Right forelimb (tissue), 1 donor: ENCODE data around the gene TGM6.

ENCODE experiments used
- DNase-seq: peaks from one replicate; pipeline ENCODE4 v3.0.0-alpha.2; 2018

Gene TGM6

DNA sequence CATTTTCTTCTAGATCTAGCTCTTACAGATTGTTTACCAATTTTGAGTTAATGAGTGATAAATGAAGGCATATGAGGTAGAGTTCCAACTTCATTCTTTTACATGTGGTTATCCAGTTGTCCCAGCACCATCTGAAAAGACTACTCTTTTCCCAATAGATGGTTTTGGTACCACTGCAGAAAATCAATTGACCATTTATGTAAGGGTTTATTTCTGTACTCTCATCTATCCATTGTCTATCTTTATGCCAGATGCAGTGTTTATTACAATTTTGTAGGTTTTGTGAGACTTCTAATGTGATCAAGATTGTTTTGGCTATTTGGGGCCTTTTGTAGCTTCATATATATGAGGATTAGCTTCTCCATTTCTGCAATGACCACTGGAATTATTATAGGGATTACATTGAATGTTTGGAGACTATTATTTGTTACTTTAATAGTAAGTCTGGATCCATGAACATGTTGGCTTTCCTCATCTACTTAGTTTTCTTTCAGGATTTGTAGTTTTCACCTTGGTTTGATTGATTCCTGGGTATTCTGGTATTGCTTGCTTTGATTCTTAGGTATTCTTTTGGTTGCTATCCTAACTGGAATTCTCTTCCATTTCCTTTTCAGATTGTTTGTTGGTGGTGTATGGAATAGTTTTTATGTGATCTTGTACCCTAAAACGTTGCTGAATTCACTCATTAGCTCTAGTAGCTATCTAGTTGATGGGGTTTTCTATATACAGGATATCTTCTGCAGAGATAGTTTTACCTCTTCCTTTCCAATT, 79.5 kb downstream of the TGM6 start:
- no peak for DNase-seq

DNA sequence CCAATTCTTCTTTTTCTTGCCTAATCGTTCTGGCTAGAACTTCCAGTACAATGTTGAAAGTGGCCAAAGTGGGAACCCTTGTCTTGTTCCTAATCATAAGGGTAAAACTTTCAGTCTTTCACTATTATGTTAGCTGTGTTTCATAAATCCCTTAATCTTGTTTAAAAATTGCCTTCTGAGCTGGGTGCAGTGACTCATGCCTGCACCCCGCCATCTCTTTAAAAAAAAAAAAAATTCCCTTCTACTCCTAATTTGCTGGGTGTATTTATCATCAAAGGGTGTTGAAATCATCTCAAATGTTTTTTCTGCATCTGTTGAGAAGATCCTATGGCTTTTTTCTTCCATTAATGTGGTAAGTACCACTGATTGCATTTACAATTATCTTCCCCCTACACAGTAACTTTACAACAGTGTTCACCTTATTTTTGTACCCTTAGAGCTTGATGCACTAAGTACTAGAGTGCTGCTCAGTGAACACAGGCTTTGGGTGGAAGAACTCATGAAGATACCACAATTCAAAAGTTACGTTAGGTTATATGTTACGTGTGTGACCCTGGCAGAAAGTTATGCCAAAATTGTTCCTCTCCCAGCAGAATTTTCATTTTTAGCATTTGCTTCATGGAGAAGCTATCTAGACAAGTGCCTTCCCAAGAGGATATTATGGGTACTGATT, 80.2 kb downstream of the TGM6 start:
- no peak for DNase-seq

DNA sequence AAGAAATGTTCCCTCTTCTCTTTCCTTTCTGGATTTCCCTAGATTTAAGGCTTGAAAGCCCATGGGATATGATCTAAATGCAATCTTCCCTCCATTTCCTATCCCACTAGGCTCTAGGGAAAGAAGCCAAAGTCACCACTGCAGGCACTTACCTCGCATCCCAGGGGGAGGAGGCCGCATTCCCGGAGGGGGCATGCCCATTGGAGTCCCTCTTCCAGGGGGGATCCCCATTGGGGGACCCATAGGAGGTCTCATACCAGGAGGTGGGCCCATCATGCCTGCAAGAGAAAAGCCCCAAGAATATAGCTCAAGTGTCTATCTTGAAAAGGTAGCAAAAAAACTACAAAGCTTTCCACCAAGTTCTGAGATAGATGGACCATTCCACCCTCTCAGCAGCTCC, 81.8 kb downstream of the TGM6 start:
- no peak for DNase-seq

DNA sequence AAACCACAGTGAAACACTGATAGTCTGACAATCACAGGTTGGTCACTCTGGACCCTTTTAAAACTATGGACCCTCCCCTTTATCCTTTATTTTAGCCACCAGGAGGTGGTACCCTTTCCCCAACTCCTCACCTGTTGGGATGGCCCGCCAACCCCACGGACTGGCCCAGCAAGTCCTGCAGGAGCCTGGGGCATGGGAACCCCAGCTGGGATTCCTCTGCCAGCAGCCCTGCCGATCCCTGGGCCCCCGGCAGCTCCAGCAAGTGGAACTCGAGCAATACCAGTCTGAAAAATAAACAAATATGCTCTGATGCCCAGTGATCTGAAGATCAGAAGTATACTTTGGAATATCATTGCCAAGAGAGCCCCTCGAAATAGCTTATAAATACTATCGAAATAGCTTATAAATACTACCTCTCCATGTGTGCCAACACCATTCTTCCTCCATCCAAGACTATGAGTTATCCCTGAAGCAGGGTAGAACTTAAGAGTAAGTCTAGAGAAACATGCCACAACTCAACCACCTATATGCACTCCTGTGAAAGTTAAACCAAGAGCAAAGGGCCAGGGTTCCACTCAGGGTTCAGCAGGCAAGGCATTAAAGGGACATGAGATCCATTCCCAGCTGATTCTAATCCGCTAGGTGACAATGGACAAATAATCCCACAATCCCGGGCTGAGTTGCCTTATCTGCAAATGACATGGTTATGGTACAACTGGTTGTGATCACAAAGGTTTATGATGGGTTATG, 83.1 kb downstream of the TGM6 start:
- DNase-seq: no peak

DNA sequence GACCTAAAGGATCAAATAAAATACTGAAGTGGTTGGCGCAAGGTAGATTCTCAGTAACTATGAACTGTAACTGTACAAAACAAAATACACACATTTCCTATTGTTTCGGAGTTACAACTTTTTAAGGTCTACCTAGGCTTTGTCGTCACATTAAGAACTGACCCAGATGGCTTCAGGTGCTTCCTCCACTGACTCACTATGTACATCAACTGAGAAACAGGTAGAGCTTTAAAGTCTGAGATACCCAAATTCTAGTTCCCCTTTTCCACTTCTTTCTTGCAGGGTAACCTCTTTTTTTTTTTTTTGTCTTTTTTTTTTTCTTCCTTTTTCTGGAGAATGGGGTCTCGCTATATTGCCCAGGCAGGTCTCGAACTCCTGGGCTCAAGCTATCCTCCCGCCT, 84.4 kb downstream of the TGM6 start:
- DNase-seq: no peak

- DNase-seq: no peak
These were observed 86.7 kb downstream of the TGM6 start for GRCh38 chr20:2467412-2467811.

DNA sequence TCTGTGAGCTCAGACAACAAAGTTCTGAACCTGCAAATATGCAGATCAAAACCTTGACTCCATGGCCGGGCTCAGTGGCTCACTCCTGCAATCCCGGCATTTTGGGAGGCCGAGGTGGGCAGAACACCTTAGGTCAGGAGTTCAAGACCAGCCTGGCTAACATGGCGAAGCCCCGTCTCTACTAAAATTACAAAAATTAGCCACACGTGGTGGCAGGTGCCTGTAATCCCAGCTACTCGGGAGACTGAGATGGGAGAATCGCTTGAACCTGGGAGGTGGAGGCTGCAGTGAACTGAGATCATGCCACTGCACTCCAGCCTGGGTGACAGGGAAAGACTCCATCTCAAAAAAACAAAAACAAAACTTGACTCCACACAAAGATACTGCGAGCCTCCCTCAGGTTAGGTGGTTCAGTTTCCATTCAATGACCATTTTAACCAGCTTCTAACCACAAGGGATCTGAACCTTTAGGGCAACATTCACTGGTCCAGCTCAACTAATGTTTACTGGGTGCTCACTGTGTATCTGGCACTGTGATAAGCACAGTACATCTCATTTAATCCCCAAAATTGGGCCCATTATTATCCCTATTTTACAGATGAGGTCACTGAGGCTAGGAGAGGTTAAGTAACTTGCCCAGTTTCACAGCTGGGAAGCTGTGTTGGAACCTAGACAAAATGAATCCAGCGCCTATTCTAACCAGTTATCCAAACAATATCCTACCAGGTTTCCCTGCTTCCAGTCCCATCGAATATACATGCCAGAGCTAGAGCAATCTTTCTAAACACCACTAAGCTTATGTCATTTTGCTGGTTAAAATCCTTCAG, 88.1 kb downstream of the TGM6 start:
- no peak for DNase-seq

- DNase-seq: peak; percentile 73
These were observed 89.3 kb downstream of the TGM6 start for GRCh38 chr20:2469991-2470422.

- peak; percentile 97 for DNase-seq
These were observed 89.9 kb downstream of the TGM6 start, which contains the start of gene SNRPB for GRCh38 chr20:2470423-2471193. TSS of gene SNRPB (minus strand) at chr20:2470789. CDS start at chr20:2470690, 99 bp downstream.

DNA sequence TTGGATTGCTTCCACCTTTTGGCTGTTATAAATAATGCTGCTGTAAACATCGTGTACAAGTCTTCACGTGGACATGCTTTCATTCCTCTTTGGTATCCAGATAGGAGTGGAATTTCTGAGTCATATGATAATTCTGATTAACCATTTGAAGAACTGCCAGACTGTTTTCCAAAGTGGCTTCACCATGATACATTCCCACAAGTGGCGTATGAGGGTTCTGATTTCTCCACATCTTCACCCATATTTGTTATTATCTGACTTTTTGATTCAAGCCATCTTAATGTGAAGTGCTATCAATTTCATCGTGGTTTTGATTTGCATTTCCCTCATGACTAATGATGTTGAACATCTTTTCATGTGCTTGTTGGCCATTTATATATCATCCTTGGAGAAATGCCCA, 92.8 kb downstream of the TGM6 start:
- no peak for DNase-seq

GRCh38 chr20:2475850-2476741, 95.4 kb downstream of the TGM6 start:
- no peak for DNase-seq

DNA sequence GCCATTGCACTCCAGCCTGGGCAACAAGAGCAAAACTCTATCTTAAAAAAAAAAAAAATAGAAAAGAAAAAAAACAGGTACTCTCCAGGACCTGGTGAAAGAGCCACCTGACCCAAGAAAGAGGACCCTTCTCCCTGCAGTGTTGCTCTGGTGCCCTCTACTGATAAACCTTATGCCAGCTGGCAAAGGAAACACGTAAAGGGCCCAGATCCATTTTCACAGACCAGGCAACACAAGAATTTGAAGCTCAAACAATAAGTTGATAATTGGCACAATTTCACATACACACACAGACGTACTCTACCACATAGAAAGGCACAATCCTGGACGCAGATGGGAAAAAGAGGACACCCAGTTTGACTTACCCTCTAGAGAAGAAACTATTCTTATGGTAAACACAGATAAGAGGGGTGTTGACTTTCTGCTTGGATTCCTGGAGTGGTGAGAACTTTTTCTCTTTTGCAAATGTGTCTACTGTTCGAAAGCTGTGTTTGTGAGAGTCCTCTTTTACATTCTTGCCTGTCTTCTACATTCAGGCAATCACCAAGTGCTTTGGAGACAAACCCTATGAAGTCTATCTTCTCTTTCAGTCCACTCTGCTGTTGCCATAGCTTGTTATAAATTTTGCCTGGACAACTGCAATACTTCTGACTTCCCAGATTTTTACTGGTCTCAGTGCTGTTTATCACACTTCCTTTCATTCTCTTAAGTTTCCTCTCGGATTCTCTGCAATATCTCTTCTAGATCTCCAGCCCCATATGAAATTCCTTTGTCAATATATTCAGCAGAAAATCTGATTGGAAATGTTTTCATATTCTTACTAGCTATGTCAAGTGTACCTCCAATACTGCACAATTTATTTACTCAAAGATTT, 96.3 kb downstream of the TGM6 start:
- DNase-seq: no peak

GRCh38 chr20:2480381-2480780, 99.7 kb downstream of the TGM6 start:
- no peak for DNase-seq
